ENCODE measurements around the gene BACE2. TPM values are rescaled to one million over a fixed set of nuclear protein-coding genes. Genes with fewer than 3 reads are reported as not detected.

BACE2 gene
- polyA plus RNA-seq, 1 donor (not counting 4 experiments of a cell fraction or from before 2014, with no cell fraction given), result 130 TPM

DNA sequence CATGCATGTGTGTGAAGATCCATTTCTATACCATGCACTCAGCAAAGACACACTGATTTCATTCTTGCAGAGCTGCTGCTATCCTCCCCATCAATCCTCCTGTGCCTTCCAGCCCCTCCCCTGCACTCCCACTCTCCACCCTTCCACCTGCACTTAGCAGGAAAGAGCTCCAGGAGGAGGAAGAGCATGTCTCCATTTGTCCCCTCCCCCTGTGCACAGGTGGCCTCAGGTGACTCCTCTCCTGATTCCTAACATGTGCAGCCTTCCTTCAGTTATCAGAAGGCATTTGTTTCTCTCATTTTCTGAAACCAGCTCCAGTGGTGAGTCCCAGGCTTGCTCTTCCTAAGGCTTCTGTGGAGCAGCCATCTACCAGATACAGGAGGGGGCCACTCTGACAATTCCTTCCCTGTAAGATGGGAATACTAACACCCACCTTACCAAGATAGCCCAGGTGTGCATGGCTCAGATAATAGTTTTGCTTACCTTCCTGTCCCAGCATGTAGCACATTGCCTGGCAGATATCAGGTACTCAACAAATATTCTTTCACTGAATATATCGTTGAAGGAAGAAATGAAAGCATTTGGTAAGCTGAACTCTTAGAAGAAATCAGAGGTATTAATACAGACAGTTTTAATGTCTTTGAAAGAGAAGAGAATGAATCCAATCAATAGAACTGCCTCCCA is 126.7 kb downstream of the BACE2 start:
- Histone ChIP-seq H3K27ac (ENCODE audit: control insufficient read depth, insufficient read depth, low read length) (no peak overlapping the region), H3K27me3 (ENCODE audit: control insufficient read depth, extremely low read depth, insufficient read depth, low read length) (peaks cover 12% of the 10 kb centered on the region), H4K20me1 (ENCODE audit: control insufficient read depth, extremely low read depth, insufficient read depth, low read length) (no peaks in the 10 kb centered on the region), H3K9me3 (ENCODE audit: control insufficient read depth, low read depth, low read length) (no peaks in the 10 kb centered on the region), H3K79me2 (ENCODE audit: control insufficient read depth, insufficient read depth, low read length) (no peaks in the 10 kb centered on the region), H3K4me3 (ENCODE audit: control insufficient read depth in 2 of 3, extremely low read depth in 1 of 3, insufficient read depth in 2 of 3, low read depth in 1 of 3, low read length in 3 of 3) (no peak overlapping the region), H3K9ac (ENCODE audit: control insufficient read depth, extremely low read depth, insufficient read depth, low read length) (no peak overlapping the region), H2AFZ (ENCODE audit: control insufficient read depth, low read length) (peak overlapping the region; percentile 31), H3K36me3 (ENCODE audit: control insufficient read depth in 2 of 2, extremely low read depth in 1 of 2, insufficient read depth in 2 of 2, low read length in 2 of 2) (no peaks in the 10 kb centered on the region), H3K4me2 (ENCODE audit: control insufficient read depth, extremely low read depth, insufficient read depth, low read depth, low read length) (peak overlapping the region; percentile 25), H3K9me1 (ENCODE audit: control insufficient read depth, extremely low read depth, insufficient read depth, low read length) (no peaks in the 10 kb centered on the region), H3K4me1 (ENCODE audit: control insufficient read depth, extremely low read depth, insufficient read depth, low read length) (peaks cover 15% of the 10 kb centered on the region)
- FAIRE-seq, result peak; percentile 52
- TF ChIP-seq, protein P1, sequence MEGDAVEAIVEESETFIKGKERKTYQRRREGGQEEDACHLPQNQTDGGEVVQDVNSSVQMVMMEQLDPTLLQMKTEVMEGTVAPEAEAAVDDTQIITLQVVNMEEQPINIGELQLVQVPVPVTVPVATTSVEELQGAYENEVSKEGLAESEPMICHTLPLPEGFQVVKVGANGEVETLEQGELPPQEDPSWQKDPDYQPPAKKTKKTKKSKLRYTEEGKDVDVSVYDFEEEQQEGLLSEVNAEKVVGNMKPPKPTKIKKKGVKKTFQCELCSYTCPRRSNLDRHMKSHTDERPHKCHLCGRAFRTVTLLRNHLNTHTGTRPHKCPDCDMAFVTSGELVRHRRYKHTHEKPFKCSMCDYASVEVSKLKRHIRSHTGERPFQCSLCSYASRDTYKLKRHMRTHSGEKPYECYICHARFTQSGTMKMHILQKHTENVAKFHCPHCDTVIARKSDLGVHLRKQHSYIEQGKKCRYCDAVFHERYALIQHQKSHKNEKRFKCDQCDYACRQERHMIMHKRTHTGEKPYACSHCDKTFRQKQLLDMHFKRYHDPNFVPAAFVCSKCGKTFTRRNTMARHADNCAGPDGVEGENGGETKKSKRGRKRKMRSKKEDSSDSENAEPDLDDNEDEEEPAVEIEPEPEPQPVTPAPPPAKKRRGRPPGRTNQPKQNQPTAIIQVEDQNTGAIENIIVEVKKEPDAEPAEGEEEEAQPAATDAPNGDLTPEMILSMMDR (optimal IDR thresholded peaks at IDR 0.05 in 1 of 3, IDR thresholded peaks at IDR 0.05 in 1 of 3, conservative IDR thresholded peaks at IDR 0.05 in 1 of 3; ENCODE audit: extremely low read depth in 1 of 3, insufficient read depth in 2 of 3, low read length in 3 of 3), result no peak
- no peak for TF ChIP-seq EZH2 (IDR thresholded peaks at IDR 0.05; ENCODE audit: low read length)
- dilution Hi-C loops (cut with MboI; ENCODE audit: extremely low pct_ligation_motif_present, low sequenced_read_pairs), result no loop called here
- DNase-seq (ENCODE audit: low read depth, low spot score), result no peak

DNA sequence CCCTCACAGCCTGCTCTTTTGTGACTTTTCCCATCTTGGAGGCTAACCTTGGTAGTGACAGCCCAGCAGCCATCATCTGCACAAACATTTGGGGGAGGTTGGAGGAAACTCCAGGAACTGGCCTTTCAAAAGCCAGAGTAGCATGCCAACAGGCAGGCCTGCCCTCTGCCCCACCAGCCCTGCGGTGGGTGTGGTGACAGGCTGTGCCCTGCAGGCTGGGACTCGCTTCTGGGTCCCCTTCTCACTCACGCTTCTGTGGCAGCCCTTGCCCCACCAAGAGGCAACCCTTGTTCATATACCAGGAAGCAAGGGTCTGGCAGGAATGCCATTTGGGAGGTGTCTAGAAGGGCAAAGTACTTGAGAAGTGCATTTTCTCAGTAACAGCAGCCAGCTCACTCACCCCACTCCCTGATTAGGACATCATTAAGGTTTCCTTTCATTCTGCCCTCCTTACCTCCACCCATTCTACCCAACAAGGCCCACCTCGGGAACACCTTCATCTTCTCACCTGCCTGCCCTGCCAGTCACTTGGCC is 127.8 kb downstream of the BACE2 start:
- Histone ChIP-seq H3K4me1 (ENCODE audit: control insufficient read depth, extremely low read depth, insufficient read depth, low read length) (peaks cover 15% of the 10 kb centered on the region), H3K9me1 (ENCODE audit: control insufficient read depth, extremely low read depth, insufficient read depth, low read length) (no peaks in the 10 kb centered on the region), H3K79me2 (ENCODE audit: control insufficient read depth, insufficient read depth, low read length) (no peaks in the 10 kb centered on the region), H3K9ac (ENCODE audit: control insufficient read depth, extremely low read depth, insufficient read depth, low read length) (no peak overlapping the region), H3K36me3 (ENCODE audit: control insufficient read depth in 2 of 2, extremely low read depth in 1 of 2, insufficient read depth in 2 of 2, low read length in 2 of 2) (no peaks in the 10 kb centered on the region), H3K4me2 (ENCODE audit: control insufficient read depth, extremely low read depth, insufficient read depth, low read depth, low read length) (no peak overlapping the region), H2AFZ (ENCODE audit: control insufficient read depth, low read length) (no peak overlapping the region), H3K9me3 (ENCODE audit: control insufficient read depth, low read depth, low read length) (no peaks in the 10 kb centered on the region), H3K27me3 (ENCODE audit: control insufficient read depth, extremely low read depth, insufficient read depth, low read length) (peaks cover 10% of the 10 kb centered on the region), H3K4me3 (ENCODE audit: control insufficient read depth in 2 of 3, extremely low read depth in 1 of 3, insufficient read depth in 2 of 3, low read depth in 1 of 3, low read length in 3 of 3) (no peak overlapping the region), H3K27ac (ENCODE audit: control insufficient read depth, insufficient read depth, low read length) (no peak overlapping the region), H4K20me1 (ENCODE audit: control insufficient read depth, extremely low read depth, insufficient read depth, low read length) (no peaks in the 10 kb centered on the region)
- no peak for TF ChIP-seq EZH2 (IDR thresholded peaks at IDR 0.05; ENCODE audit: low read length)
- TF ChIP-seq, protein P1 (optimal IDR thresholded peaks at IDR 0.05 in 1 of 3, IDR thresholded peaks at IDR 0.05 in 1 of 3, conservative IDR thresholded peaks at IDR 0.05 in 1 of 3; ENCODE audit: extremely low read depth in 1 of 3, insufficient read depth in 2 of 3, low read length in 3 of 3), result no peak
- no peak for FAIRE-seq
- DNase-seq (ENCODE audit: low read depth, low spot score), result no peak
- dilution Hi-C loops (cut with MboI; ENCODE audit: extremely low pct_ligation_motif_present, low sequenced_read_pairs), result no loop called here

All from keratinocyte (primary cell).